HEK293T (cell line): ENCODE data around the gene RIC8A.
"Not testable (repeated sequence)": the region's sequence is repeated elsewhere in the genome, so short reads cannot be mapped to it uniquely, and the experiment has no call there.

Experiments used
- ARNT ChIP-seq: fragments of 450-650 bp; IDR thresholded peaks from 2 replicates; pipeline ENCODE4 v1.6.1; 2017; ENCODE audit warnings: mild to moderate bottlenecking
- BHLHE40 ChIP-seq: fragments of 450-650 bp; IDR thresholded peaks from 2 replicates; pipeline ENCODE4 v1.6.1; 2016; ENCODE audit warnings: mild to moderate bottlenecking, moderate library complexity, borderline replicate concordance
- ELF4 ChIP-seq: fragments of 450-650 bp; IDR thresholded peaks from 2 replicates; pipeline ENCODE4 v1.6.1; 2017; ENCODE audit warnings: antibody characterized with exemption
- FOXA1 ChIP-seq: fragments of 450-650 bp; IDR thresholded peaks from 2 replicates; pipeline ENCODE4 v1.6.1; 2016; ENCODE audit warnings: mild to moderate bottlenecking
- FOXK2 ChIP-seq: fragments of 450-650 bp; IDR thresholded peaks from 2 replicates; pipeline ENCODE4 v1.6.1; 2016; ENCODE audit warnings: mild to moderate bottlenecking
- HDGF ChIP-seq: fragments of 450-650 bp; IDR thresholded peaks from 2 replicates; pipeline ENCODE4 v1.6.1; 2017; ENCODE audit warnings: antibody characterized with exemption, borderline replicate concordance
- L3MBTL2 ChIP-seq: fragments of 450-650 bp; conservative IDR thresholded peaks from 2 replicates; pipeline ENCODE4 v1.6.1; 2016; ENCODE audit warnings: mild to moderate bottlenecking
- LEF1 ChIP-seq: fragments of 450-650 bp; IDR thresholded peaks from 2 replicates; pipeline ENCODE4 v1.6.1; 2017; ENCODE audit warnings: mild to moderate bottlenecking, borderline replicate concordance
- NFRKB ChIP-seq: fragments of 450-650 bp; IDR thresholded peaks from 2 replicates; pipeline ENCODE4 v1.6.1; 2016; ENCODE audit warnings: mild to moderate bottlenecking, moderate library complexity
- SUZ12 ChIP-seq: fragments of 450-650 bp; IDR thresholded peaks from 2 replicates; pipeline ENCODE4 v1.6.1; 2016; ENCODE audit warnings: mild to moderate bottlenecking
- TARDBP ChIP-seq: fragments of 450-650 bp; IDR thresholded peaks from 2 replicates; pipeline ENCODE4 v1.6.1; 2016
- ZNF384 ChIP-seq: fragments of 450-650 bp; IDR thresholded peaks from 2 replicates; pipeline ENCODE4 v1.6.1; 2016

DNA sequence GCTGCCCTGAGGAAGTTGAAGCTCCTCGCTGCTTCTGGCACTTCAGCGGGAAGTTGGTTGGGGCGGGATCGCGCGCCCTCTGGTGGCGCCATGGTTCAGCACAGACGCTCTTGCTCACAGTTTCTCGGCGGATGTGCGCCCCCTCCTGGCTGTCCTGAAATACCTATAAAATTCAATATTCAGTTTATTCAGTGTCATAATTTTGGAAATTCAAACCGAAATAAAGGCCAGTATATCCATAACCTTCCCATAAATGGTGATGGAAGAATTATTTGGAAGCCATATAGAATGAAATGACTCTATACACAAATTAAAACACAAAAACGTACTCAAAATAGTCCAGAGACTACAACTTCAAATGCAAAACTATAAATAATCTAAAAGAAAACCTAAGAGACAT, 27.3 kb upstream of the RIC8A start:
- TF ChIP-seq FOXK2, ARNT, TARDBP, ZNF384, SUZ12, LEF1, L3MBTL2, ELF4, NFRKB, HDGF, BHLHE40, FOXA1: not testable (repeated sequence)
